Neuron (in vitro differentiated cells): ENCODE results near the gene FUT8.

Source experiments
- H2AFZ ChIP-seq: one replicate; pipeline ENCODE4 v1.6.1; 2013; ENCODE audit warnings: low read depth, mild to moderate bottlenecking, inconsistent platforms, low read length, moderate library complexity
- H3K27me3 ChIP-seq: one replicate; pipeline ENCODE4 v1.6.1; 2013; ENCODE audit warnings: low read length; ENCODE audit not compliant: insufficient read depth
- H3K36me3 ChIP-seq: one replicate; pipeline ENCODE4 v1.6.1; 2013; ENCODE audit warnings: low read length; ENCODE audit not compliant: insufficient read depth
- H3K4me1 ChIP-seq: one replicate; pipeline ENCODE4 v1.6.1; 2013; ENCODE audit warnings: low read length; ENCODE audit not compliant: insufficient read depth
- H3K4me3 ChIP-seq: 2 replicates; pipeline ENCODE4 v1.5.1; 2013; ENCODE audit warnings: mild to moderate bottlenecking, low read length, moderate library complexity
- H3K9me3 ChIP-seq: one replicate; pipeline ENCODE4 v1.6.1; 2013; ENCODE audit warnings: low read length

The FUT8 gene

GRCh38 chr14:65491274-65491673 is 78.7 kb downstream of the FUT8 start:
- Histone ChIP-seq H3K4me3 (no peak overlapping the region), H3K9me3 (no peaks in the 10 kb centered on the region), H3K4me1 (no peaks in the 10 kb centered on the region)

GRCh38 chr14:65492266-65492665 is 79.7 kb downstream of the FUT8 start:
- Histone ChIP-seq H3K4me3 (no peak overlapping the region), H3K9me3 (no peaks in the 10 kb centered on the region), H3K27me3 (no peaks in the 10 kb centered on the region), H3K4me1 (no peaks in the 10 kb centered on the region), H3K36me3 (no peaks in the 10 kb centered on the region), H2AFZ (no peak overlapping the region)

More at GRCh38 chr14:65491274-65491673, 78.7 kb downstream of the FUT8 start:
- Histone ChIP-seq H3K27me3 (no peaks in the 10 kb centered on the region), H3K36me3 (no peaks in the 10 kb centered on the region), H2AFZ (no peak overlapping the region)

GRCh38 chr14:65495196-65495595 is 82.7 kb downstream of the FUT8 start:
- Histone ChIP-seq H3K4me1 (no peaks in the 10 kb centered on the region), H3K9me3 (no peaks in the 10 kb centered on the region), H3K27me3 (no peaks in the 10 kb centered on the region), H3K36me3 (no peaks in the 10 kb centered on the region), H2AFZ (no peak overlapping the region), H3K4me3 (no peak overlapping the region)

GRCh38 chr14:65496178-65496993 is 83.9 kb downstream of the FUT8 start:
- no peaks in the 10 kb centered on the region for H3K9me3 ChIP-seq
- H3K36me3 ChIP-seq, result no peaks in the 10 kb centered on the region
- no peaks in the 10 kb centered on the region for H3K4me1 ChIP-seq
- H2AFZ ChIP-seq, result no peak overlapping the region
- no peak overlapping the region for H3K4me3 ChIP-seq
- no peaks in the 10 kb centered on the region for H3K27me3 ChIP-seq

GRCh38 chr14:65499138-65499537 is 86.6 kb downstream of the FUT8 start:
- no peaks in the 10 kb centered on the region for H3K4me1 ChIP-seq
- no peak overlapping the region for H2AFZ ChIP-seq
- H3K27me3 ChIP-seq, result no peaks in the 10 kb centered on the region
- no peaks in the 10 kb centered on the region for H3K9me3 ChIP-seq
- no peaks in the 10 kb centered on the region for H3K36me3 ChIP-seq
- no peak overlapping the region for H3K4me3 ChIP-seq

DNA sequence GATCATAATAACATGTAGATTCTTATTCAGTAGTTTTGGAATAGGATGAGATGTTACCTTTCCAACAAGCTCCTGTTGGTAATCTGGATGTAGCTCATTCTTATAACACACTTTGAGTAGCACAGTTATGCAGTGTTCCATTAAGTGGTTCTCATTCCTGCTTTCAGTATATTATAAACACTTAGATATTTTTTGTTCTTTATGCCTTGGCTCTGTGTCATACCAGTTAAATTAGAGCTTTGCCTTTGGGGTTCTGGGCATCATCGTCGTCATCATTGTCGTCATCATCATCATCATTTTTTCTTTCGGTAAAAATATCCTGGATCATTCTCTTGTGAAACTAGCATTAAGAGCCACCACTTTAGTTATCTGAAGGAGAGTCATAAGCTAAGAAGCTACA is 87.5 kb downstream of the FUT8 start:
- no peaks in the 10 kb centered on the region for H3K4me1 ChIP-seq
- no peaks in the 10 kb centered on the region for H3K27me3 ChIP-seq
- H3K9me3 ChIP-seq, result no peaks in the 10 kb centered on the region
- no peak overlapping the region for H3K4me3 ChIP-seq
- H3K36me3 ChIP-seq, result no peaks in the 10 kb centered on the region
- H2AFZ ChIP-seq, result no peak overlapping the region

GRCh38 chr14:65501328-65501727 is 88.8 kb downstream of the FUT8 start:
- H3K27me3 ChIP-seq, result no peaks in the 10 kb centered on the region
- no peaks in the 10 kb centered on the region for H3K9me3 ChIP-seq
- no peaks in the 10 kb centered on the region for H3K4me1 ChIP-seq
- H3K36me3 ChIP-seq, result no peaks in the 10 kb centered on the region
- H3K4me3 ChIP-seq, result no peak overlapping the region
- H2AFZ ChIP-seq, result no peak overlapping the region

- Histone ChIP-seq H3K4me3 (no peak overlapping the region), H3K36me3 (no peaks in the 10 kb centered on the region), H3K9me3 (no peaks in the 10 kb centered on the region), H3K27me3 (no peaks in the 10 kb centered on the region), H3K4me1 (no peaks in the 10 kb centered on the region), H2AFZ (no peak overlapping the region)
These were observed 90.2 kb downstream of the FUT8 start for GRCh38 chr14:65502676-65503124.

- H3K4me3 ChIP-seq, result no peak overlapping the region
- no peaks in the 10 kb centered on the region for H3K9me3 ChIP-seq
- no peaks in the 10 kb centered on the region for H3K36me3 ChIP-seq
- no peak overlapping the region for H2AFZ ChIP-seq
- H3K4me1 ChIP-seq, result no peaks in the 10 kb centered on the region
- no peaks in the 10 kb centered on the region for H3K27me3 ChIP-seq
These were observed 91.2 kb downstream of the FUT8 start for GRCh38 chr14:65503771-65504170.

GRCh38 chr14:65506801-65507200 is 94.3 kb downstream of the FUT8 start:
- Histone ChIP-seq H3K4me3 (no peak overlapping the region), H3K4me1 (no peaks in the 10 kb centered on the region), H3K9me3 (no peaks in the 10 kb centered on the region), H3K27me3 (no peaks in the 10 kb centered on the region), H2AFZ (no peak overlapping the region), H3K36me3 (no peaks in the 10 kb centered on the region)

DNA sequence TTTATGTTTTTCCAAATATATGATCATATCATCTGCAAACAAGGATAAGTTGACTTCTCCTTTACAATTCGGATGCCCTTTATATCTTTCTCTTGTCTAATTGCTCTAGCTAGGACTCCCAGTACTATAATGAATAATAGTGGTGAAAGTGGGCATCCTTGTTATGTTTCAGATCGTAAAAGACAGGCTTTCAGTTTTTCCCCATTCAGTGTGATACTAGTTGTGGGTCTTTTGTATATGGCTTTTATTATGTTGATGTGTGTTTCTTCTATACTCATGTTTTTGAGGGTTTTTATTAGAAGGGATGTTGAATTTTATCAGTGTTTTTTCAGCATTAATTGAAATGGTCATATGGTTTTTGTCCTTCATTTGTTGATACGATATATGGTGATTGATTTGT is 97.3 kb downstream of the FUT8 start:
- Histone ChIP-seq H2AFZ (no peak overlapping the region), H3K36me3 (no peaks in the 10 kb centered on the region), H3K4me1 (no peaks in the 10 kb centered on the region), H3K9me3 (no peaks in the 10 kb centered on the region), H3K27me3 (no peaks in the 10 kb centered on the region), H3K4me3 (no peak overlapping the region)

- Histone ChIP-seq H3K9me3 (no peaks in the 10 kb centered on the region), H3K4me3 (no peak overlapping the region), H3K27me3 (no peaks in the 10 kb centered on the region), H2AFZ (no peak overlapping the region), H3K4me1 (no peaks in the 10 kb centered on the region), H3K36me3 (no peaks in the 10 kb centered on the region)
These were observed 101.1 kb downstream of the FUT8 start for GRCh38 chr14:65513671-65514070.

DNA sequence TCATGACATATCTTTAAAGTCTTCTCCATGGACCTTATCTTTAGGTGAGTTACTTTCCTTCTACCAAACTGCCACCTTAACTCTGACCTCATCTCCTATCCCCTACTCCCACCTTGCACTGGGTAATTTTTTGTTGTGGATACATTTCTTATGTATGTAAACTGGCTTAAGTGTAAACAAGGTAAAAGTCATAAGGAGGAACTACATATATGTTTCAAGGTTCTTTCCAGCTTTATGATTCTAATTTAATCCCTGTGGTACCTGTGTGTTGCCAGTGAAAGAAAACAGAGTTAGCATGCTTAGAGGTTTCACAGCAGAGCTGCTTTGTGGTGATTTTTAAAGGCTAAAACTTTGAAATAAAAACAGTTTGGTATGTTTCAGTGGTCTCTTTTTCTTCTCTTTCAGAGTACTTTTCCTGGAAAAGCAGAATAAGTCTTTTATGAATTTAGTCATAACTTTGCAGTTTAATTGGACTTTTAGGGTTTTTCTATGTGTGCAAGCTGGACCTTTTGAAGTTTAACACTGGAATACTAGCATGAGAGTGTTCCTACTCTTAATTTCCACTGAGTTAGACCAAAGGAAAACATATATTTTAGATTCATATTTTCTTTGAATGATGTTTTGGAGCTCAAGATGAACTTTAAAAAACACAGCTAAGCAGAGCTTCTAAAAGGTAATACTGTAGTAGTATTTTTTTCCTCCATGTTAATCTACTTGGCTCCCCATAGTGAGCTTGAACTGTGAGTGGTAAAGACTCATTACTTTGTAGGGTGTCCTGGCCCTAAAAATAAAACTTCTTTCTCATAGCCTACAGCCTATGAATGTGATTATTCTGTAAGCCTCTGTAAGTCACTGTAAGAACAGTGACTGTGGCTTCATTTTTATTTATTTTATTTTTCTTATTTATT is 105.4 kb downstream of the FUT8 start:
- H3K4me3 ChIP-seq, result no peak overlapping the region
- H3K4me1 ChIP-seq, result no peaks in the 10 kb centered on the region
- no peaks in the 10 kb centered on the region for H3K9me3 ChIP-seq
- no peak overlapping the region for H2AFZ ChIP-seq
- H3K36me3 ChIP-seq, result no peaks in the 10 kb centered on the region
- H3K27me3 ChIP-seq, result no peaks in the 10 kb centered on the region
